Tibial nerve (tissue), 4 donors: ENCODE results near the gene ZNF789. TPM values are rescaled to one million over a fixed set of nuclear protein-coding genes. Genes with fewer than 3 reads are reported as not detected.

Experiments
- DNase-seq, 2 donors: peaks; one replicate each; pipeline ENCODE4 v3.0.0-alpha.2; 2019; ENCODE audit warnings: low spot score in 2 of 2
- H3K27ac ChIP-seq, 4 donors: fragments of 200-600 bp; sonication (generic) in 3 of 4; one replicate each; pipeline ENCODE4 v1.5.1; 2017 to 2019; ENCODE audit warnings: mild to moderate bottlenecking in 1 of 4
- H3K27me3 ChIP-seq, 2 donors: fragments of 200-600 bp; sonication (generic) in 1 of 2; one replicate each; pipeline versions ENCODE4 v1.5.1 to v1.6.0; 2017 to 2019
- H3K36me3 ChIP-seq, 3 donors: fragments of 200-600 bp; sonication (generic); one replicate each; pipeline ENCODE4 v1.5.1; 2018 to 2019
- H3K4me1 ChIP-seq, 4 donors: fragments of 200-600 bp; sonication (generic) in 3 of 4; one replicate each; pipeline ENCODE4 v1.5.1; 2017 to 2019
- H3K4me3 ChIP-seq, 4 donors: fragments of 200-600 bp; sonication (generic) in 3 of 4; one replicate each; pipeline ENCODE4 v1.5.1; 2017 to 2019; ENCODE audit warnings: mild to moderate bottlenecking in 1 of 4, moderate library complexity in 1 of 4
- H3K9me3 ChIP-seq, 4 donors: fragments of 200-600 bp; sonication (generic) in 3 of 4; one replicate each; pipeline ENCODE4 v1.5.1; 2017 to 2019
- CTCF ChIP-seq, 5 experiments: fragments of 200-600 bp in 3 of 5; fragments of 450-650 bp in 2 of 5; sonication (generic) in 3 of 5; IDR thresholded peaks; one replicate each; pipeline ENCODE4 v1.5.1; 2016 to 2019; ENCODE audit warnings: antibody characterized with exemption in 5 of 5, mild to moderate bottlenecking in 3 of 5, moderate library complexity in 2 of 5
- EP300 ChIP-seq, 2 donors: sonication (generic); formaldehyde crosslinking; IDR thresholded peaks; one replicate each; pipeline ENCODE4 v1.6.1; 2017; ENCODE audit warnings: antibody characterized with exemption in 2 of 2, mild to moderate bottlenecking in 1 of 2
- POLR2A ChIP-seq, 2 donors: fragments of 450-650 bp; IDR thresholded peaks; one replicate each; pipeline ENCODE4 v1.6.1; 2017; ENCODE audit warnings: antibody characterized with exemption in 2 of 2, mild to moderate bottlenecking in 2 of 2, moderate library complexity in 2 of 2
- WGBS, 2 donors: methylation state at CpG; one replicate each; pipeline ENCODE4 v1.1.5; 2018; 5-methylcytosine and 5-hydroxymethylcytosine counted together
- total RNA-seq, 4 donors: library from RNA; depleted of rRNA; stranded (reverse); fragments of >200 nt; gene quantifications; one replicate each; pipeline ENCODE4 v1.1.0, GENCODE V29; 2016

ZNF789 gene
- total RNA-seq, 4 donors from 2014 or later = 7.4 to 16.5 (median 12.1) TPM

GRCh38 chr7:99525713-99526440 lies 53.2 kb downstream of the ZNF789 start:
- Histone ChIP-seq H3K4me1 (no peaks in the 10 kb centered on the region), H3K4me3 (no peak overlapping the region), H3K27me3 (no peaks in the 10 kb centered on the region), H3K36me3 (peaks cover 2 to 93% (median 27%) of the 10 kb centered on the region in 3 donors), H3K9me3 (peaks cover 0 to 36% (median 2%) of the 10 kb centered on the region in 4 donors), H3K27ac (no peak overlapping the region)
- TF ChIP-seq CTCF (IDR thresholded peaks at IDR 0.05) (no peak), POLR2A (IDR thresholded peaks at IDR 0.05) (no peak), EP300 (IDR thresholded peaks at IDR 0.05) (no peak)
- 92 to 94% methylated on average over 21 of the region's 21 CpGs for WGBS, 2 donors
- DNase-seq = no peak

- H3K27me3 ChIP-seq = no peaks in the 10 kb centered on the region
- no peak overlapping the region for H3K4me3 ChIP-seq
- WGBS, 2 donors = 97 to 98% methylated on average over 12 of the region's 12 CpGs
- H3K36me3 ChIP-seq = peaks cover 10 to 95% (median 33%) of the 10 kb centered on the region in 3 donors
- TF ChIP-seq EP300 (IDR thresholded peaks at IDR 0.05) (no peak), POLR2A (IDR thresholded peaks at IDR 0.05) (no peak), CTCF (IDR thresholded peaks at IDR 0.05) (no peak)
- H3K27ac ChIP-seq = no peak overlapping the region
- no peak for DNase-seq
- H3K9me3 ChIP-seq = peaks cover 0 to 91% (median 14%) of the 10 kb centered on the region in 4 donors
- no peaks in the 10 kb centered on the region for H3K4me1 ChIP-seq
Observed at GRCh38 chr7:99531354-99531765, 58.7 kb downstream of the ZNF789 start.

- 95 to 96% methylated on average over 2 of the region's 2 CpGs for WGBS, 2 donors
- H3K27me3 ChIP-seq = no peaks in the 10 kb centered on the region
- H3K9me3 ChIP-seq = peaks cover 0 to 100% (median 15%) of the 10 kb centered on the region in 4 donors
- no peak overlapping the region for H3K27ac ChIP-seq
- H3K4me3 ChIP-seq = no peak overlapping the region
- TF ChIP-seq POLR2A (IDR thresholded peaks at IDR 0.05) (no peak), CTCF (IDR thresholded peaks at IDR 0.05) (no peak), EP300 (IDR thresholded peaks at IDR 0.05) (no peak)
- no peak for DNase-seq
- peaks cover 8 to 74% (median 19%) of the 10 kb centered on the region in 3 donors for H3K36me3 ChIP-seq
- no peaks in the 10 kb centered on the region for H3K4me1 ChIP-seq
Observed at GRCh38 chr7:99535667-99536066, 63.0 kb downstream of the ZNF789 start.

Other genes starting within 250 kb of the ZNF789 start
- gene MYH16, start 200.1 kb upstream of the ZNF789 start, total RNA-seq = not detected
- 100 to 1,000 TPM in 3 of 4 donors, 10 to 100 TPM in 1; 92.2 to 151 (median 118) TPM for gene ARPC1A, start 147.0 kb upstream of the ZNF789 start, total RNA-seq
- gene ARPC1B, start 98.2 kb upstream of the ZNF789 start, total RNA-seq = 100 to 1,000 TPM; 178 to 337 (median 306) TPM
- gene PDAP1, start 64.3 kb upstream of the ZNF789 start, total RNA-seq = 100 to 1,000 TPM in 1 of 4 donors, 10 to 100 TPM in 3; 65.4 to 107 (median 68.8) TPM
- gene BUD31, start 63.9 kb upstream of the ZNF789 start, total RNA-seq = 10 to 100 TPM; 55.9 to 87.3 (median 75.8) TPM
- 10 to 100 TPM in 2 of 4 donors, 1 to 10 TPM in 2; 6.9 to 10.8 (median 9.5) TPM for gene PTCD1, start 34.1 kb upstream of the ZNF789 start, total RNA-seq
- gene CPSF4, start 33.9 kb upstream of the ZNF789 start, total RNA-seq = 10 to 100 TPM; 34.3 to 77.9 (median 50.1) TPM
- gene ATP5MF, start 6.7 kb upstream of the ZNF789 start, total RNA-seq = 100 to 1,000 TPM; 127 to 656 (median 375) TPM
- gene ZNF394, start 27.4 kb downstream of the ZNF789 start, total RNA-seq = 10 to 100 TPM; 36.9 to 47.3 (median 44.5) TPM
- gene ZKSCAN5, start 31.8 kb downstream of the ZNF789 start, total RNA-seq = 10 to 100 TPM in 2 of 4 donors, 1 to 10 TPM in 2; 9.0 to 11.7 (median 9.9) TPM
- gene FAM200A, start 79.2 kb downstream of the ZNF789 start, total RNA-seq = 1 to 10 TPM; 4.8 to 8.8 (median 5.6) TPM
- gene ZNF655, start 85.8 kb downstream of the ZNF789 start, total RNA-seq = 100 to 1,000 TPM in 2 of 4 donors, 10 to 100 TPM in 2; 90.8 to 140 (median 104) TPM
- gene TMEM225B, start 125.4 kb downstream of the ZNF789 start, total RNA-seq = 1 to 10 TPM in 3 of 4 donors, not detected in 1; 1.2 to 1.8 (median 1.5) TPM
- gene ZSCAN25, start 144.1 kb downstream of the ZNF789 start, total RNA-seq = 10 to 100 TPM; 23.2 to 34.1 (median 30.2) TPM
- gene CYP3A5, start 207.1 kb downstream of the ZNF789 start, total RNA-seq = 10 to 100 TPM in 2 of 4 donors, 1 to 10 TPM in 2; 2.4 to 42.9 (median 10.7) TPM